Naive thymus-derived CD4-positive, alpha-beta T cell (primary cell): ENCODE data around the gene MICU2. TPM values are rescaled to one million over a fixed set of nuclear protein-coding genes. Genes with fewer than 3 reads are reported as not detected.
A peak's percentile ranks its signal among the peaks of the same experiment; 100 is the strongest.

Experiments used
- ATAC-seq: fragments of 150-1000 bp; cut with Tn5 transposase; 2 replicates; pipeline ENCODE4 v1.10.0; 2021; ENCODE audit warnings: mild to moderate bottlenecking, moderate library complexity
- CTCF ChIA-PET: fragments of 350-600 bp; sonication (Branson Sonifier 250); formaldehyde crosslinking; loops from one replicate; lab custom pipeline; 2021; ENCODE audit warnings: antibody characterized with exemption; lab: Charles Lee
- POLR2A ChIA-PET: fragments of 350-600 bp; sonication (Branson Sonifier 250); formaldehyde crosslinking; loops from one replicate; lab custom pipeline; 2021; ENCODE audit warnings: antibody characterized with exemption, inconsistent platforms; lab: Charles Lee
- DNase-seq, 9 donors: peaks; one replicate each; pipeline versions ENCODE4 v3.0.0 to v3.0.0-alpha.2; 2020 to 2022; ENCODE audit warnings: mixed read lengths in 1 of 9
- H3K27ac ChIP-seq: one replicate; pipeline ENCODE4 v1.7.0; 2013; ENCODE audit warnings: mild to moderate bottlenecking, low read depth, low read length, moderate library complexity
- H3K27me3 ChIP-seq, 2 donors: one replicate each; pipeline ENCODE4 v1.7.0; 2013; ENCODE audit warnings: low read length in 2 of 2, mild to moderate bottlenecking in 2 of 2, moderate library complexity in 2 of 2; ENCODE audit not compliant: control insufficient read depth in 2 of 2, insufficient read depth in 2 of 2
- H3K36me3 ChIP-seq, 3 experiments: 1 replicate in 2 of 3; 2 replicates in 1 of 3; pipeline ENCODE4 v1.7.0; 2013; ENCODE audit warnings: low read length in 3 of 3, mild to moderate bottlenecking in 3 of 3, moderate library complexity in 1 of 3; ENCODE audit not compliant: insufficient read depth in 3 of 3, control insufficient read depth in 2 of 3
- H3K4me1 ChIP-seq, 2 donors: one replicate each; pipeline ENCODE4 v1.7.0; 2013; ENCODE audit warnings: low read length in 2 of 2, mild to moderate bottlenecking in 2 of 2, moderate library complexity in 1 of 2; ENCODE audit not compliant: control insufficient read depth in 2 of 2, insufficient read depth in 2 of 2
- H3K4me3 ChIP-seq: 2 replicates; pipeline ENCODE4 v1.7.0; 2013; ENCODE audit warnings: mild to moderate bottlenecking, low read length
- H3K9me3 ChIP-seq, 3 experiments: 1 replicate in 2 of 3; 2 replicates in 1 of 3; pipeline ENCODE4 v1.7.0; 2013; ENCODE audit warnings: low read length in 3 of 3; ENCODE audit not compliant: control insufficient read depth in 2 of 3
- H3K27ac Mint-ChIP-seq, 9 donors: one replicate each; pipeline ENCODE4 v1.8.0; 2020 to 2022; ENCODE audit warnings: mixed read lengths in 9 of 9, mild to moderate bottlenecking in 8 of 9, moderate library complexity in 5 of 9, inconsistent platforms in 2 of 9
- H3K27me3 Mint-ChIP-seq, 5 donors: one replicate each; pipeline ENCODE4 v1.8.0; 2021 to 2022; ENCODE audit warnings: mixed read lengths in 5 of 5, mild to moderate bottlenecking in 1 of 5
- H3K36me3 Mint-ChIP-seq, 5 donors: one replicate each; pipeline ENCODE4 v1.8.0; 2020 to 2022; ENCODE audit warnings: mixed read lengths in 5 of 5, mild to moderate bottlenecking in 3 of 5, inconsistent platforms in 1 of 5
- H3K4me1 Mint-ChIP-seq, 7 donors: one replicate each; pipeline ENCODE4 v1.8.0; 2020 to 2022; ENCODE audit warnings: mixed read lengths in 7 of 7, mild to moderate bottlenecking in 3 of 7, inconsistent platforms in 1 of 7
- H3K4me3 Mint-ChIP-seq, 10 donors: one replicate each; pipeline ENCODE4 v1.8.0; 2020 to 2022; ENCODE audit warnings: mild to moderate bottlenecking in 10 of 10, mixed read lengths in 10 of 10, moderate library complexity in 6 of 10, inconsistent platforms in 2 of 10
- H3K9me3 Mint-ChIP-seq, 11 donors: one replicate each; pipeline ENCODE4 v1.8.0; 2020 to 2022; ENCODE audit warnings: mixed read lengths in 11 of 11, mild to moderate bottlenecking in 4 of 11, inconsistent platforms in 1 of 11, moderate library complexity in 1 of 11
- intact Hi-C, 2 donors: fragments of 100-400 bp; cut with micrococcal nuclease; formaldehyde crosslinking; loops; one replicate each; pipeline ENCODE4 v1.15.1; 2023
- polyA plus RNA-seq, 2 donors: library from polyadenylated mRNA; unstranded; fragments of 300-500 nt; fragmentation: Illumina TruSeq; gene quantifications; one replicate each; pipeline ENCODE4 v1.2.3, GENCODE V29; 2021
- total RNA-seq, 6 experiments: library from RNA in 5 of 6; stranded (reverse) in 5 of 6; gene quantifications; 1 replicate in 5 of 6; 2 replicates in 1 of 6; pipeline ENCODE4 v1.2.3 and lab custom pipeline; 2021 to 2026

MICU2 gene
- total RNA-seq (10 to 100 TPM; 32.5 to 45.6 (median 37.5) TPM), polyA plus RNA-seq (10 to 100 TPM; 30.6 to 39.8 TPM), total RNA-seq (lab: John Stamatoyannopoulos, UW) (27.9 reads per million, percentile 58 among the genes with 10 or more reads in this experiment)

GRCh38 chr13:21603531-21604448 lies at the start of gene MICU2:
Gene MICU2, minus strand, starts transcription at chr13:21604170. Its CDS starts 22 bp downstream, at chr13:21604148.
- POLR2A ChIA-PET: interaction anchor here (0.6 to 4.4 kb wide), 25 partner anchors 8 to 1740 kb away, joined by 3 to 86 read pairs (median 4); partner anchors contain the start of genes FGF9, MRPL57, SKA3 and ZDHHC20
- H3K27me3 Mint-ChIP-seq: peaks cover 0 to 21% (median 7%) of the 10 kb centered on the region in 5 donors
- peaks cover 25 to 53% (median 49%) of the 10 kb centered on the region in 7 donors for H3K4me1 Mint-ChIP-seq
- intact Hi-C loops: loop anchor here (1.0 to 10.0 kb wide), 21 partner anchors 35 to 1974 kb away; partner anchors contain the start of genes FGF9 (in 2 of the 2), MRPL57 (in 2 of the 2), PSPC1 (in 2 of the 2) and SKA3 (in 2 of the 2)
- Histone ChIP-seq H3K36me3 (peaks cover 0 to 7% (median 5%) of the 10 kb centered on the region in 3 experiments), H3K4me3 (peak within 1 kb of the TSS; percentile 66), H3K9me3 (no peaks in the 10 kb centered on the region), H3K27ac (peak within 1 kb of the TSS; percentile 93), H3K4me1 (peaks cover 16 to 27% of the 10 kb centered on the region in 2 donors), H3K27me3 (no peaks in the 10 kb centered on the region)
- peak; percentile 92 to 98 (median 96) for DNase-seq
- peak within 1 kb of the TSS; percentile 77 to 94 (median 88) for H3K4me3 Mint-ChIP-seq
- H3K36me3 Mint-ChIP-seq: peaks cover 12 to 19% (median 15%) of the 10 kb centered on the region in 5 donors
- CTCF ChIA-PET: interaction anchor here (0.6 to 1.2 kb wide), 3 partner anchors 10 to 306 kb away, joined by 3 read pairs; no protein-coding TSS in a partner anchor
- H3K27ac Mint-ChIP-seq: peak within 1 kb of the TSS; percentile 91 to 97 (median 95)
- ATAC-seq: peak; percentile 95
- H3K9me3 Mint-ChIP-seq: peaks cover 0 to 4% (median 0%) of the 10 kb centered on the region in 11 donors

DNA sequence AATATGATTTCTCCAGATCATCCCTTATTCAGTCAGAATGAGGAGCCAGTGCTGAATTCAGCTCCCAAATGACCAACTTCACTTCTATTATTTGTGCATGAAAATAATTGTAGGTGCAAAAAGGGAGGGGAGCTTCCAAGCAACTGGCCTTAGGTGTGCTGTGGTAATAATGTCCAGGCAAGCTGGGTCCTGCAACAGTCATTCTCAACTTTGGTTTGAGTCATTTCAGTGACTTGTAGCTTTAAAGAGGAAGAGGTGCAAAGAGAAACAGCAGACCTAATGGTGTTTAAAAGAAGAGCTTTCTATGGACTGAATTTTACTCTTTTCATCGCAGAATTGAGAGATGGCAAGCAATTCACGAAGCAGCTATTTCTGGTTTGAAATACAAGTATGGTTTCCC lies 37.7 kb upstream of the MICU2 start:
- Histone ChIP-seq H3K4me1 (no peaks in the 10 kb centered on the region), H3K27me3 (no peaks in the 10 kb centered on the region), H3K36me3 (no peaks in the 10 kb centered on the region), H3K4me3 (no peak overlapping the region), H3K27ac (no peak overlapping the region), H3K9me3 (no peaks in the 10 kb centered on the region)
- CTCF ChIA-PET: interaction anchor here (0.6 to 1.1 kb wide), 3 partner anchors 11 to 29 kb away, joined by 3 to 5 read pairs (median 5); partner anchors contain the start of gene FGF9
- Mint-ChIP-seq H3K27ac (no peak overlapping the region), H3K27me3 (peaks cover 0 to 5% (median 2%) of the 10 kb centered on the region in 5 donors), H3K4me3 (no peak overlapping the region), H3K4me1 (peaks cover 0 to 5% (median 0%) of the 10 kb centered on the region in 7 donors), H3K36me3 (no peaks in the 10 kb centered on the region), H3K9me3 (no peaks in the 10 kb centered on the region)
- no peak for DNase-seq
- POLR2A ChIA-PET: no interaction called here
- ATAC-seq: no peak
- intact Hi-C loops: no loop called here

DNA sequence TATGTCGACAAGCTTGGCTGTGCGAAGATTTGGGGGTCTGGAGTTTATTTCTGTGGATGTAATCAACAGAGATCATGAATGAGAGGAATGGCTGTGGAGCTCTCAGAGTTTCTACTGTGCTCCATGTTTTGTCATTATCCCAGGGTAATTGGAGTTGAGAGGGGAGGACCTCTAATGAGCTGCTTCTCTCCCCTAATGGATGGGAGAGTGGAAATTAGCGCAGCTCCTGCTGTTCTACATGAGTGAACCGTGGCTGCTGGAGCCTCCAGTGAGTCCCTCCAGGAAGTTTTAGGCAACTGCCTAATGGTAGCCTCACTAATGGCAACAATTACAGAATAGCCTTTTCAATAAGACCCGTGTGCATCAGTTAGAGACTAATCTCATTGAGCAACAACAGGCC lies 35.6 kb upstream of the MICU2 start:
- DNase-seq: no peak
- ChIA-PET POLR2A (interaction anchor here (0.6 kb wide), 1 partner anchor 633 kb away, joined by 3 read pairs; no protein-coding TSS in a partner anchor), CTCF (interaction anchor here (0.9 kb wide), 1 partner anchor 92 kb away, joined by 3 read pairs; no protein-coding TSS in a partner anchor)
- ATAC-seq: no peak
- no peak overlapping the region for H3K4me3 Mint-ChIP-seq
- H3K9me3 ChIP-seq: no peaks in the 10 kb centered on the region
- H3K4me1 Mint-ChIP-seq: peaks cover 0 to 5% (median 0%) of the 10 kb centered on the region in 7 donors
- H3K27me3 ChIP-seq: no peaks in the 10 kb centered on the region
- no peaks in the 10 kb centered on the region for H3K36me3 Mint-ChIP-seq
- no peaks in the 10 kb centered on the region for H3K9me3 Mint-ChIP-seq
- intact Hi-C loops: loop anchor here (2.0 to 10.0 kb wide), 7 partner anchors 31 to 1381 kb away; partner anchors contain the start of gene FGF9 (in 1 of the 2)
- H3K27ac ChIP-seq: no peak overlapping the region
- no peaks in the 10 kb centered on the region for H3K36me3 ChIP-seq
- H3K4me1 ChIP-seq: no peaks in the 10 kb centered on the region
- H3K27ac Mint-ChIP-seq: peak overlapping the region in 1 of 9 donors; percentile 43
- peaks cover 0 to 7% (median 3%) of the 10 kb centered on the region in 5 donors for H3K27me3 Mint-ChIP-seq
- no peak overlapping the region for H3K4me3 ChIP-seq

GRCh38 chr13:21638319-21639282 lies 34.6 kb upstream of the MICU2 start:
- H3K9me3 ChIP-seq: no peaks in the 10 kb centered on the region
- H3K9me3 Mint-ChIP-seq: no peaks in the 10 kb centered on the region
- ATAC-seq: peak; percentile 51

GRCh38 chr13:21637296-21637695 lies 33.3 kb upstream of the MICU2 start:
- Histone ChIP-seq H3K27me3 (no peaks in the 10 kb centered on the region), H3K36me3 (no peaks in the 10 kb centered on the region), H3K4me1 (no peaks in the 10 kb centered on the region), H3K27ac (no peak overlapping the region), H3K4me3 (no peak overlapping the region), H3K9me3 (no peaks in the 10 kb centered on the region)
- Mint-ChIP-seq H3K9me3 (peaks cover 0 to 1% (median 0%) of the 10 kb centered on the region in 11 donors), H3K4me1 (peaks cover 0 to 5% (median 0%) of the 10 kb centered on the region in 7 donors), H3K27ac (no peak overlapping the region), H3K36me3 (no peaks in the 10 kb centered on the region), H3K4me3 (peak overlapping the region in 2 of 10 donors; percentile 19 to 53), H3K27me3 (peaks cover 0 to 7% (median 4%) of the 10 kb centered on the region in 5 donors)
- POLR2A ChIA-PET: interaction anchor here (1.1 kb wide), 1 partner anchor 33 kb away, joined by 8 read pairs; the partner anchor contains the start of gene MICU2
- ATAC-seq (peak; percentile 56), DNase-seq (no peak)
- CTCF ChIA-PET: interaction anchor here (0.6 to 1.8 kb wide), 9 partner anchors 13 to 1159 kb away, joined by 3 to 15 read pairs (median 4); partner anchors contain the start of gene FGF9
- intact Hi-C loops: loop anchor here in 1 of 2 donors (5.0 to 10.0 kb wide), 4 partner anchors 130 to 660 kb away; no protein-coding TSS in a partner anchor

More at GRCh38 chr13:21638319-21639282, 34.6 kb upstream of the MICU2 start:
- DNase-seq: peak in 5 of 9 donors; percentile 21 to 47 (median 38)
- Mint-ChIP-seq H3K27me3 (peaks cover 0 to 7% (median 3%) of the 10 kb centered on the region in 5 donors), H3K36me3 (no peaks in the 10 kb centered on the region), H3K4me1 (peaks cover 0 to 5% (median 0%) of the 10 kb centered on the region in 7 donors), H3K27ac (no peak overlapping the region), H3K4me3 (no peak overlapping the region)
- intact Hi-C loops: loop anchor here (1.0 to 10.0 kb wide), 13 partner anchors 32 to 1382 kb away; partner anchors contain the start of gene FGF9 (in 1 of the 2)
- Histone ChIP-seq H3K4me1 (no peaks in the 10 kb centered on the region), H3K27me3 (no peaks in the 10 kb centered on the region), H3K36me3 (no peaks in the 10 kb centered on the region), H3K27ac (no peak overlapping the region), H3K4me3 (no peak overlapping the region)
- ChIA-PET CTCF (interaction anchor here (0.7 to 1.8 kb wide), 22 partner anchors 8 to 1381 kb away, joined by 3 to 15 read pairs (median 4); partner anchors contain the start of gene FGF9), POLR2A (interaction anchor here (1.0 to 1.1 kb wide), 3 partner anchors 31 to 35 kb away, joined by 3 to 8 read pairs (median 3); partner anchors contain the start of genes FGF9 and MICU2)
